GM23338 (cell line): Measurements from ENCODE around the gene PAFAH2.

Source experiments
- CREB1 ChIP-seq: fragments of 250-450 bp; sonication (Bioruptor Pico); IDR thresholded peaks from 2 replicates; pipeline ENCODE4 v1.5.0; 2020; ENCODE audit warnings: low read depth, mild to moderate bottlenecking, moderate library complexity
- EZH2 ChIP-seq: fragments of 200-600 bp; sonication (generic); IDR thresholded peaks from one replicate; pipeline ENCODE4 v1.8.0; 2017; ENCODE audit warnings: antibody characterized with exemption, mild to moderate bottlenecking, low read depth; ENCODE audit not compliant: unreplicated experiment
- EZH2phosphoT487 ChIP-seq: fragments of 200-600 bp; sonication (generic); IDR thresholded peaks from one replicate; pipeline ENCODE4 v1.8.1; 2018; ENCODE audit warnings: antibody characterized with exemption; ENCODE audit not compliant: unreplicated experiment
- JUNB ChIP-seq: IDR thresholded peaks from one replicate; pipeline ENCODE4 v1.6.1; 2016; ENCODE audit warnings: antibody characterized with exemption; ENCODE audit not compliant: unreplicated experiment
- POLR2AphosphoS5 ChIP-seq: IDR thresholded peaks from 2 replicates; pipeline ENCODE4 v1.6.1; 2016; ENCODE audit warnings: antibody characterized with exemption, low read depth
- TF ChIP-seq, protein P1 (sequence below), 2 experiments: fragments of 200-600 bp in 1 of 2; sonication (generic) in 1 of 2; conservative IDR thresholded peaks; 2 replicates each; pipeline versions ENCODE4 v1.5.1 to v1.6.1; 2016 to 2017; ENCODE audit warnings: antibody characterized with exemption in 2 of 2, low read depth in 2 of 2, mild to moderate bottlenecking in 2 of 2, moderate library complexity in 1 of 2
- TF ChIP-seq, protein P2 (sequence below): IDR thresholded peaks from one replicate; pipeline ENCODE4 v1.6.1; 2018; ENCODE audit warnings: antibody characterized with exemption; ENCODE audit not compliant: unreplicated experiment

DNA sequence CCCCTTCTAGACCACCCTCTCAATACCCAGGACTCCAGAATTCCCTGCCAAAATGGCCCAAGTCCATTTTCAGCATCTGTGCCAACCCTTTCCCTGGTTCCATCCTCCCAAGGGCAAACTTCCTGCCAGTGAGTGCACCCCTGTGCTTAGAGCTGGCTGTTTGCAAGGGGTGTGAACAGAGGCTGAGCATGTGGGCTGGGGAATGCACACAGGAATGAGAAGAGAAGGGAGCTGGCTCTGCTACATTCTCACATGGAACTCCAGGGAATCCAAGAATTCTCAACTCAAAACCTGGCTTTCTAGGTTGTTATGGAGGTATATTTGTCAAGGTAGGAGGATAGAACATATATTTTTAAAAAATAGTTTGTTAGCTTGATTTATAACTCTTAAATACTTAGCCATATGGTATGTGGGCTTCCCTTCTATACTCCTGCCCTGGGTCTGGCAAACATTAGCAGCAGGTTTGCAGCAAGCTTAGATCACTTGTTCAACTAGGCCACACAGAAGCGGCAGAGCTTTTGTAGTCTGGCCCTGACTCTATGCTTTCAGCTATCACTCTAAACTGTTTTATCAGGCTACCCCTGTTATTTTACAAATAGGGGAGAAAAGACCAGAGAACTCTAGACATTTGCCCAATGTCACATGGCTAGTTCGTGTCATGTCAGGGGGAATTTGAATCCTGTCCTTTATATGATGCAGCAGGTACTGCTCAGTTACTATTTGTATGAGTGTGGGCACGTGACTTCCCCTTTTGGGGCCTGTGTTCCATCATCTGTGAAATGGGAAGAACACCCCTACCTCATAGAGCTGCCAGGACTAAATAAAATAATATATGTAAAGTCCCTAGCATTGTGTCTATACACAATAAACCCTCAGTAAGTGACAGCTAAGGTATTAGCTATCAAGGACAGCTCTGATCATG, 83.5 kb downstream of the PAFAH2 start:
- TF ChIP-seq CREB1 = no peak
- TF ChIP-seq, protein P1, sequence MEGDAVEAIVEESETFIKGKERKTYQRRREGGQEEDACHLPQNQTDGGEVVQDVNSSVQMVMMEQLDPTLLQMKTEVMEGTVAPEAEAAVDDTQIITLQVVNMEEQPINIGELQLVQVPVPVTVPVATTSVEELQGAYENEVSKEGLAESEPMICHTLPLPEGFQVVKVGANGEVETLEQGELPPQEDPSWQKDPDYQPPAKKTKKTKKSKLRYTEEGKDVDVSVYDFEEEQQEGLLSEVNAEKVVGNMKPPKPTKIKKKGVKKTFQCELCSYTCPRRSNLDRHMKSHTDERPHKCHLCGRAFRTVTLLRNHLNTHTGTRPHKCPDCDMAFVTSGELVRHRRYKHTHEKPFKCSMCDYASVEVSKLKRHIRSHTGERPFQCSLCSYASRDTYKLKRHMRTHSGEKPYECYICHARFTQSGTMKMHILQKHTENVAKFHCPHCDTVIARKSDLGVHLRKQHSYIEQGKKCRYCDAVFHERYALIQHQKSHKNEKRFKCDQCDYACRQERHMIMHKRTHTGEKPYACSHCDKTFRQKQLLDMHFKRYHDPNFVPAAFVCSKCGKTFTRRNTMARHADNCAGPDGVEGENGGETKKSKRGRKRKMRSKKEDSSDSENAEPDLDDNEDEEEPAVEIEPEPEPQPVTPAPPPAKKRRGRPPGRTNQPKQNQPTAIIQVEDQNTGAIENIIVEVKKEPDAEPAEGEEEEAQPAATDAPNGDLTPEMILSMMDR (conservative IDR thresholded peaks at IDR 0.05; ENCODE audit: low read depth in 2 of 2) = no peak
- TF ChIP-seq EZH2 = no peak
- TF ChIP-seq POLR2AphosphoS5 = no peak
- TF ChIP-seq, protein P2, sequence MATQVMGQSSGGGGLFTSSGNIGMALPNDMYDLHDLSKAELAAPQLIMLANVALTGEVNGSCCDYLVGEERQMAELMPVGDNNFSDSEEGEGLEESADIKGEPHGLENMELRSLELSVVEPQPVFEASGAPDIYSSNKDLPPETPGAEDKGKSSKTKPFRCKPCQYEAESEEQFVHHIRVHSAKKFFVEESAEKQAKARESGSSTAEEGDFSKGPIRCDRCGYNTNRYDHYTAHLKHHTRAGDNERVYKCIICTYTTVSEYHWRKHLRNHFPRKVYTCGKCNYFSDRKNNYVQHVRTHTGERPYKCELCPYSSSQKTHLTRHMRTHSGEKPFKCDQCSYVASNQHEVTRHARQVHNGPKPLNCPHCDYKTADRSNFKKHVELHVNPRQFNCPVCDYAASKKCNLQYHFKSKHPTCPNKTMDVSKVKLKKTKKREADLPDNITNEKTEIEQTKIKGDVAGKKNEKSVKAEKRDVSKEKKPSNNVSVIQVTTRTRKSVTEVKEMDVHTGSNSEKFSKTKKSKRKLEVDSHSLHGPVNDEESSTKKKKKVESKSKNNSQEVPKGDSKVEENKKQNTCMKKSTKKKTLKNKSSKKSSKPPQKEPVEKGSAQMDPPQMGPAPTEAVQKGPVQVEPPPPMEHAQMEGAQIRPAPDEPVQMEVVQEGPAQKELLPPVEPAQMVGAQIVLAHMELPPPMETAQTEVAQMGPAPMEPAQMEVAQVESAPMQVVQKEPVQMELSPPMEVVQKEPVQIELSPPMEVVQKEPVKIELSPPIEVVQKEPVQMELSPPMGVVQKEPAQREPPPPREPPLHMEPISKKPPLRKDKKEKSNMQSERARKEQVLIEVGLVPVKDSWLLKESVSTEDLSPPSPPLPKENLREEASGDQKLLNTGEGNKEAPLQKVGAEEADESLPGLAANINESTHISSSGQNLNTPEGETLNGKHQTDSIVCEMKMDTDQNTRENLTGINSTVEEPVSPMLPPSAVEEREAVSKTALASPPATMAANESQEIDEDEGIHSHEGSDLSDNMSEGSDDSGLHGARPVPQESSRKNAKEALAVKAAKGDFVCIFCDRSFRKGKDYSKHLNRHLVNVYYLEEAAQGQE = no peak
- no peak for TF ChIP-seq JUNB
- TF ChIP-seq EZH2phosphoT487 = no peak
